Heart left ventricle (tissue), 16 donors: ENCODE results near the gene PGC. TPM values are rescaled to one million over a fixed set of nuclear protein-coding genes. Genes with fewer than 3 reads are reported as not detected.

ENCODE experiments used
- ATAC-seq, 4 donors: fragments of 200-7000 bp; cut with Tn5 transposase; one replicate each; pipeline ENCODE4 v1.9.1; 2020 to 2022; ENCODE audit warnings: moderate library complexity in 4 of 4, mild to moderate bottlenecking in 3 of 4, moderate number of reproducible peaks in 1 of 4
- DNase-seq, 5 donors: peaks; one replicate each; pipeline ENCODE4 v3.0.0-alpha.2; 2020
- H3K27ac ChIP-seq, 12 donors: fragments of 200-600 bp; sonication (generic) in 4 of 12; one replicate each; pipeline versions ENCODE4 v1.5.0 to v1.8.0; 2016 to 2022; ENCODE audit warnings: mild to moderate bottlenecking in 2 of 12
- H3K27me3 ChIP-seq, 9 donors: fragments of 200-600 bp; sonication (generic) in 2 of 9; one replicate each; pipeline versions ENCODE4 v1.5.1 to v1.8.0; 2016 to 2022; ENCODE audit warnings: mild to moderate bottlenecking in 3 of 9
- H3K36me3 ChIP-seq, 9 donors: fragments of 200-600 bp; sonication (generic) in 2 of 9; one replicate each; pipeline versions ENCODE4 v1.5.0 to v1.8.0; 2018 to 2022; ENCODE audit warnings: mild to moderate bottlenecking in 2 of 9
- H3K4me1 ChIP-seq, 12 donors: fragments of 200-600 bp; sonication (generic) in 4 of 12; one replicate each; pipeline versions ENCODE4 v1.5.0 to v1.8.0; 2016 to 2022; ENCODE audit warnings: mild to moderate bottlenecking in 3 of 12
- H3K4me3 ChIP-seq, 12 donors: fragments of 200-600 bp; sonication (generic) in 4 of 12; one replicate each; pipeline versions ENCODE4 v1.5.0 to v1.8.0; 2017 to 2022; ENCODE audit warnings: mild to moderate bottlenecking in 9 of 12, moderate library complexity in 4 of 12
- H3K9me3 ChIP-seq, 12 donors: fragments of 200-600 bp; sonication (generic) in 4 of 12; one replicate each; pipeline versions ENCODE4 v1.5.0 to v1.8.0; 2016 to 2022; ENCODE audit warnings: mild to moderate bottlenecking in 1 of 12
- POLR2A ChIP-seq, 2 donors: fragments of 450-650 bp; IDR thresholded peaks; one replicate each; pipeline ENCODE4 v1.6.1; 2017; ENCODE audit warnings: antibody characterized with exemption in 2 of 2, mild to moderate bottlenecking in 2 of 2, moderate library complexity in 2 of 2
- WGBS, 4 donors: extraction: QIAGEN DNeasy Blood & Tissue Kit in 2 of 4; methylation state at CpG; one replicate each; pipeline versions ENCODE4 v1.1.5 to v1.1.7; 2013 to 2018; 5-methylcytosine and 5-hydroxymethylcytosine counted together
- intact Hi-C, 10 donors: fragments of 100-400 bp; cut with DNase I; formaldehyde crosslinking; loops; one replicate each; pipeline versions ENCODE4 v1.11.1 to v1.14.2; 2022
- polyA plus RNA-seq, 2 donors: library from polyadenylated mRNA; stranded (reverse); fragments of 200-250 nt; gene quantifications; one replicate each; pipeline ENCODE4 v1.2.3, GENCODE V29; 2013
- total RNA-seq, 9 donors: library from RNA; depleted of rRNA in 2 of 9; stranded (reverse); fragments of >200 nt in 2 of 9; fragmentation: NEBNext Ultra II Directional in 3 of 9; extraction: Animal tissue kit (Norgen Biotek cat#: 25700) in 3 of 9; gene quantifications; one replicate each; pipeline versions ENCODE4 v1.1.0 to v1.2.4, GENCODE V29; 2016 to 2023
- TF ChIP-seq, protein P1 (sequence below), 12 donors: fragments of 200-600 bp; sonication (generic) in 4 of 12; IDR thresholded peaks; one replicate each; pipeline versions ENCODE4 v1.5.0 to v1.8.0; 2018 to 2022; ENCODE audit warnings: antibody characterized with exemption in 12 of 12, mild to moderate bottlenecking in 5 of 12
- donor health status: ischemic (EF 13 %, LVEDD 7.1; RV severe dilation, severe dysfunction).
- donor health status: healthy with polysubstance abuse.
- donor health status: DM: no; HTN: yes; CAD: no.
- donor health status: DM: no; HTN: no; CAD: no.
- donor health status: ischemic (EF 25% LVEDD 6.9; RV normal size, moderate dysfunction).
- donor health status: ischemic (EF 25% LVEDD 5.7; RV mildly dilated, moderate dysfunction).
- donor health status: healthy.
- donor health status: DM: yes; HTN: yes; CAD: no.
- donor health status: ischemic (EF 35%, LVEDD 5.7; RV mildly dilated, moderate dysfunction).
- donor health status: nonischemic (EF 11% LVEDD 7.7; RV severe dilation, severe dysfunction).
- donor health status: DM: yes; HTN: yes; CAD: no.
- donor health status: PGD.
- donor health status: ischemic (EF 29% LVEDD 5.4; RV normal size, mild dysfunction).
- donor health status: nonischemic (EF 23%, LVEDD 6.1; RV moderate dilation, normal function).

PGC gene
- total and polyA plus RNA-seq, 11 donors: 1.1 TPM; not detected in 10

DNA sequence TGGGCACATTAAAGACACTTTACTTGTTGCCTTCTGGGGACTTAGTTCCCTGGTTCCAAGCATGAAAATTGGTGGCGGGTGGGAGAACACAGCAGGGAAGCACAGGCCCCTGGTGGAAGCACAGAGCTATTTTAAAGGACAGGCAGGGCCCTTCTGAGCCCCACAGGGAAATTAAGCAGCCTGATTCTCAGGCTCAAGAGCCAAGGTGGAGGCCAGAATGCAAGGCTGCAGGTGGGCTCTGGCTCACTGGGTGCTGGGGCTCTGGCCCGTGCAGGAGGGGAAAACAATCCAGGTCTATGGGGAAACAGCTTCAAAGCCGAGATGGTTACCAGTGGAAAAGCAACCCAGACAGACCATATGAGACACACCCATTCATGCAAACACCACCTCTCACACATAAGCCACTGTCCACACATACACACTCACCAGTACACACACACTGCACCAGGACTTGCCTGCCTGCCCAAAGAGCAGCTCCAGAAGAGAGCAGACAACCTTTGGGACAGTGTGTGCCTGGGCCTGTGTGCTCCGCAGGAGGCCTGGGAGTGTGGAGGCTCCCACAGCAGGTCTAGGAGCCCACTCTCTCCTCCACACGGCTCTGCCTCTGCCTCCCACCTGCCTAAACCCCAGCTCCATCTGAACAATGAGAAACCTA is 42.4 kb downstream of the PGC start:
- peak in 1 of 5 donors; percentile 55 for DNase-seq
- H3K4me3 ChIP-seq: peak overlapping the region in 6 of 12 donors; percentile 17 to 46 (median 28)

GRCh38 chr6:41704028-41704427 is 43.2 kb downstream of the PGC start:
- DNase-seq: peak in 1 of 5 donors; percentile 15
- H3K4me1 ChIP-seq: peaks cover 10 to 93% (median 69%) of the 10 kb centered on the region in 12 donors

More for the DNA sequence above, 42.4 kb downstream of the PGC start:
- peaks cover 0 to 7% (median 0%) of the 10 kb centered on the region in 9 donors for H3K36me3 ChIP-seq
- TF ChIP-seq POLR2A (IDR thresholded peaks at IDR 0.05): no peak
- TF ChIP-seq, protein P1, sequence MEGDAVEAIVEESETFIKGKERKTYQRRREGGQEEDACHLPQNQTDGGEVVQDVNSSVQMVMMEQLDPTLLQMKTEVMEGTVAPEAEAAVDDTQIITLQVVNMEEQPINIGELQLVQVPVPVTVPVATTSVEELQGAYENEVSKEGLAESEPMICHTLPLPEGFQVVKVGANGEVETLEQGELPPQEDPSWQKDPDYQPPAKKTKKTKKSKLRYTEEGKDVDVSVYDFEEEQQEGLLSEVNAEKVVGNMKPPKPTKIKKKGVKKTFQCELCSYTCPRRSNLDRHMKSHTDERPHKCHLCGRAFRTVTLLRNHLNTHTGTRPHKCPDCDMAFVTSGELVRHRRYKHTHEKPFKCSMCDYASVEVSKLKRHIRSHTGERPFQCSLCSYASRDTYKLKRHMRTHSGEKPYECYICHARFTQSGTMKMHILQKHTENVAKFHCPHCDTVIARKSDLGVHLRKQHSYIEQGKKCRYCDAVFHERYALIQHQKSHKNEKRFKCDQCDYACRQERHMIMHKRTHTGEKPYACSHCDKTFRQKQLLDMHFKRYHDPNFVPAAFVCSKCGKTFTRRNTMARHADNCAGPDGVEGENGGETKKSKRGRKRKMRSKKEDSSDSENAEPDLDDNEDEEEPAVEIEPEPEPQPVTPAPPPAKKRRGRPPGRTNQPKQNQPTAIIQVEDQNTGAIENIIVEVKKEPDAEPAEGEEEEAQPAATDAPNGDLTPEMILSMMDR (IDR thresholded peaks at IDR 0.05): no peak
- H3K4me1 ChIP-seq: peaks cover 10 to 91% (median 66%) of the 10 kb centered on the region in 12 donors
- no peaks in the 10 kb centered on the region for H3K9me3 ChIP-seq
- 78 to 86% (median 83%) methylated on average over 5 of the region's 5 CpGs for WGBS, 4 donors
- intact Hi-C loops: loop anchor here in 3 of 10 donors (5.0 to 10.0 kb wide), 3 partner anchors 63 to 80 kb away; partner anchors contain the start of genes FRS3 (in 1 of the 3), PRICKLE4 (in 1 of the 3) and TOMM6 (in 1 of the 3)
- no peaks in the 10 kb centered on the region for H3K27me3 ChIP-seq
- no peak for ATAC-seq
- H3K27ac ChIP-seq: peak overlapping the region in 11 of 12 donors; percentile 71 to 92 (median 84)

DNA sequence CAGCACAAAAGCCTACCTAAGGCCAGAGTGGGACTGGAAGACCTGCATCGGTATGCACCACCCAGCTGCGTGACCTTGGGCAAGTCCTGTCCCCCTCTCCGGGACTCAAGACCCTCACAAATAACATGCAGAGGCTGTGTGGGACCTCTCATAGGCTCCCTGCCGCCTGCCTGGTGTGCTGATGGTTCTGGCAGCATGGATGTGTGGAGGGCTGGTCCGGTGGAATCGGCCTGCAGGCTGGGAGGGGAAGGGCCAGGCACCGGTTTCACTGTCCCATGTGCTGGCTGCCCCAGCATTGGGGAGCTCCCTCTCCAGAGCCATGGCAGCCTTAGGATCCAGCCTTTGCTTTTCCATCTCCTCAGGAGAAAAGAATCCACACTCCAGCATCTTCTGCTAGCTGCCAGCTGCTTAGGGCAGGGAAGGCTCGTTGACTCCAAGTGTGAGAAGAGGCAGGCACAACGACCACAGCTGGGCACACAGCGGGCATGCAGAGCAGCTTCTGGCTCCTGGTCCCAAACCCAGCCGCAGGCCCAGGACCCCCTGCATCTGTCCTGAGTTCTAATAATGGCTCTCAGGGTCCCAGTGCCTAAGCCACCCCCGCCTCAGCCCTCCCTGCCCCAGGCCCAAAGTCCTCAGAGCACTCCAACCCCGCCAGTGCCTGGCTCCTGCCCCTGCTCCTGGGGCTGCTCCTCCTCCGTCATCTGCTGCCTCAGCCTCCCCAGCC is 44.3 kb downstream of the PGC start:
- H3K4me3 ChIP-seq: no peak overlapping the region
- H3K9me3 ChIP-seq: no peaks in the 10 kb centered on the region
- H3K27ac ChIP-seq: peak overlapping the region in 1 of 12 donors; percentile 22
- peak in 1 of 5 donors; percentile 51 for DNase-seq
- whole genome bisulfite sequencing, 4 donors: 77 to 90% (median 85%) methylated on average over 11 to 14 of the region's 14 CpGs
- no peak for TF ChIP-seq POLR2A (IDR thresholded peaks at IDR 0.05)
- TF ChIP-seq, protein P1 (IDR thresholded peaks at IDR 0.05): no peak
- ATAC-seq: no peak
- peaks cover 13 to 93% (median 68%) of the 10 kb centered on the region in 12 donors for H3K4me1 ChIP-seq
- no peaks in the 10 kb centered on the region for H3K27me3 ChIP-seq
- intact Hi-C loops: loop anchor here in 2 of 10 donors (10.0 kb wide), 2 partner anchors 72 to 82 kb away; partner anchors contain the start of genes FRS3 (in 1 of the 2), PRICKLE4 (in 1 of the 2) and TOMM6 (in 1 of the 2)
- H3K36me3 ChIP-seq: peaks cover 0 to 13% (median 0%) of the 10 kb centered on the region in 9 donors

More at GRCh38 chr6:41704028-41704427, 43.2 kb downstream of the PGC start:
- intact Hi-C loops: loop anchor here in 2 of 10 donors (10.0 kb wide), 2 partner anchors 71 to 81 kb away; partner anchors contain the start of genes FRS3 (in 1 of the 2), PRICKLE4 (in 1 of the 2) and TOMM6 (in 1 of the 2)
- TF ChIP-seq POLR2A (IDR thresholded peaks at IDR 0.05): no peak
- TF ChIP-seq, protein P1 (IDR thresholded peaks at IDR 0.05): no peak
- Histone ChIP-seq H3K27ac (peak overlapping the region in 6 of 12 donors; percentile 9 to 90 (median 83)), H3K27me3 (no peaks in the 10 kb centered on the region), H3K4me3 (no peak overlapping the region), H3K9me3 (no peaks in the 10 kb centered on the region), H3K36me3 (peaks cover 0 to 7% (median 0%) of the 10 kb centered on the region in 9 donors)
- 72 to 76% (median 75%) methylated on average over 6 to 7 of the region's 7 CpGs for WGBS, 4 donors
- ATAC-seq: no peak
